GM18511 (cell line): ENCODE data around the gene NT5DC3.
A peak's percentile ranks its signal among the peaks of the same experiment; 100 is the strongest.
"Not testable (repeated sequence)": the region's sequence is repeated elsewhere in the genome, so short reads cannot be mapped to it uniquely, and the experiment has no call there.

Experiments used
- ATAC-seq: cut with Tn5 transposase; IDR thresholded peaks from one replicate; pipeline ENCODE4 v1.9.1; 2021; ENCODE audit warnings: mild to moderate bottlenecking, moderate library complexity; ENCODE audit not compliant: unreplicated experiment

Gene NT5DC3

DNA sequence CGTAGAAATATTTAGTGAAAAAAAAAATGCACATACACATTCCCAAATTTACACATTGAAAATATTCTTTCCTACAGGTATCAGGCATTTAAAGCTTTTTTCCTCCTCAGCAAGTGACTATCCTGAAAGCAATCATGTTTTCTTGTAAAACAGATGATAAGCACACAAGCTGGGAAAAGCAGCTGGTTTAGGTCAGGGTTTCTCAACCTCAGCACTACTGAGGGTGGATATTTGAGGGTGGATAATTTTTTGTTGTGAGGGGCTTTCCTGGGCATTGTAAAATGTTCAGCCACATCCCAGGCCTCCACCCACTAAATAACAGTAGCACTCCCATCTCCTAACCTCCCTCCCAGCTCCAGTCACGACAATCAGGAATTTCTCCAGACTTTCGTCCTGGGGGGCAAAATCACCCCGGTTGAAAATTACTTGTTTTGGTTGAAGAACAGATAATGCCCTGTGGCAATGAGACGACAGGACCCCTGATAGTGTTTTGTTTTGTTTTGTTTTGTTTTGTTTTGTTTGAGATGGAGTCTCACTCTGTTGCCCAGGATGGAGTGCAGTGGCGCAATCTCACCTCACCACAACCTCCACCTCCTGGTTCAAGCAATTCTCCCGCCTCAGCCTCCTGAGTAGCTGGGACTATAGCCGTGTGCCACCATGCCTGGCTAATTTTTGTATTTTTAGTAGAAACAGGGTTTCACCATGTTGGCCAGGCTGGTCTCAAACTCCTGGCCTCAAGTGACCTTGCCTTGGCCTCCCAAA lies 15.0 kb upstream of the NT5DC3 start:
- ATAC-seq, result no peak

DNA sequence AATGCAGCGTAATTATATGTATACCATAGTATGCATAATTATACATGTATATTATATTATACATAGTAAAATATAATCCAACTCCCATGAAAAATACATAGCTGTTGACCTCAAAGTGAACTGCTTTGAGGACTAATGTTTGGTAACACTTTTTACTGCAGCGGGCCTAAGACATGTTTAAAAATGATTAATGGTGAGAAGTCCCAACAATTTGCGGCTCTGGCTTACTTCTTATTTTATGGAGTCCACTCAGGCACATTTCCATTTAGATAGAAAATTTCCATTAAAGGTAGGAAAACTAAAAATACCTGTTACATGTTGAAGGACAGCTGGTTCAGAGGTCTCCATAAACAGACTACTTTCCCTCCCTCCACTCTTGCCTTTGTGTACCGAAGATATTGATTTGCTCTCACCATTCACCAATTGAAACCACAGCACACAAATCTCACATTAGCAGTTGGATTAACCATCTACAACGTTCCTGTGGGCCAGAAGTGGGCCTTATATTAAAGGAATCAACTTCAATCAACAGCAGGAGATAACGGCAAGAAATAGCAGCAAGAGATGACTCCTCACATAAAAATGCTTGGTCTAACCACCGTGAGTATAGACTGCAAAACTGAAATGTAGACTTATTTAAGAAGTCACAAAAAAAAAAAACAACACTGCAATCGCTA lies 14.1 kb upstream of the NT5DC3 start:
- ATAC-seq, result no peak

DNA sequence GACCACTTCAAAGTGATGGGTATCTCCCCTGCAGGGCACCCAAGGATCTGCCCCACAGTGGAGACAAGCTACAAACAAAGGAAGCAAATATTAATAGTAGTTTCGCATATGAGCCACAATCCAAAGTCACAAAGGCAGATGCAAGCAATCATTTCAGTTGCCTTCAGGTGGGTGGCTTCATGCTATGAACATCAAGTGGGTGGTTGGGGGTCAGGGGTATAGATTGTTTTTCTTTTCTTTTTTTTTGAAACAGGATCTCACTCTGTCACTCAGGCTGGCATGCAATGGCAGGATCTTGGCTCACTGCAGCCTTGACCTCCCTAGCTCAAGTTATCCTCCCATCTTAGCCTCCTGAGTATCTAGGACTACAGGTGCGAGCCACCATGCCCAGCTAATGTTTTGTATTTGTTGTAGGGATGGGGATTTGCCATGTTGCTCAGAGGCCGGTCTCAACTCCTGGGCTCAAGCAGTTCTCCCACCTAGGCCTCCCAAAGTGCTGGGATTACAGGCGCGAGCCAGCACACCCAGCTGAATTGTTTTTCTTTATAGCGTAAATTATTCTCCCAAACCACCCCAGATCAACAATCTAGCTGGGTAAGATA lies 13.4 kb upstream of the NT5DC3 start:
- ATAC-seq, result no peak

DNA sequence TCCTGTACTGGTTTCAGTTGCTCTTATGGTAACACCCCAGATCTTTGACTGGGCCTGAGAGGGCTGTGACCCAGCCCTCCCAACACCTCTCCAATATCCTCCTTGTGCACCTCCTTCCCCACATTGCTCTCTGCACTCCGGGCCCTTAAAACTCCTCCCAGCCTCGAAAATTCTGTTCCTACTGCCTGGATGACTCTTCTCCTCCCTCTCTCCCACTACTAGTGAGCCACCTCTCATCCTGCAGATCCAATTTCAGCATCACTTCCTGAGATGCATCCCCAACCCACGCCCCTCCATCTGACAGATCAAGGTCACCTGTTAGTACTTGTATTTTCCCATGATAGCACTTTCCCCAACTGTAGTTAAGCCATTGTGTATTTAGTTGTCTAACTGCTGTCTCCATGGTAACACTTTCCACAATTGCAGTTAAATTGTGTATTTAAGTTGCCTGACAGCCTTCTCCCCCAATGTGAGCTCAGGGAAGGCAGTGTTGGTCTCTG lies 11.5 kb upstream of the NT5DC3 start:
- ATAC-seq, result no peak

DNA sequence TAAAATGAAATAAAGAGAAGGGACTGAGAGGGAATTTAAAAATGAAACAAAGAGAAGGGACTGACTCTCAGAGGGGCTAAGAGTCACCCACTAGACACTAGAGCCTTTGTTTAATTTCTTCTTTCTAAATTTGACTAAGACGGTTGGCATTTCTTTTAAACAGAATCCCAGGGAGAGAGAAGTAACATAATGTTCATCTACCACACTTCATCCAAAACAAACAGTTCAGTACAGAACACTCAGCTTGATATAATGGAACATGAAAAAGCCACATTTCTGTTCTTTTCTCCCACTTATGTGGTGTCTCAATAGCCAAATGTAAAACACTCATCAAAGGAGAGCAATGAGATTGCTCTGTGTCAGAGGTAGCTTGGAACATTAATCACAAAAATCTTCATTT lies 10.1 kb upstream of the NT5DC3 start:
- no peak for ATAC-seq

DNA sequence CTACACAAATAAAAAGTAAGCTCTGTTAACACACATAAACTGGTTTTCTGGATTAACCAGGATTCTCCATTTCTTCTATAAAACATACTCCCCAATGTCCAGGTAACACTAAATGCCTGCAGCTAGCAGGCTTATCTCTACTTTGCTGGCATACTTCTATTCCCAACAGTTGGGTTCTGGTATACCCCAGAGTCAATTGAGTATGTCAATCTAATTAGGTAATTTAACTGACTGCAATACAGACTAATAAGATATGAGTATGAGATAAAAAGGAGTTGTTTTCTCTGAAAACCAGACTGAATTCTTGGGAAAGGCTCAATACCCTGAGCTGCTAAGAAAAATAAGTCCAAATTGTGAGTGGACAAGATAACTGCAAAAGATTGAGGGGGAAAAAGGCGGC lies 9.4 kb upstream of the NT5DC3 start:
- ATAC-seq, result no peak

DNA sequence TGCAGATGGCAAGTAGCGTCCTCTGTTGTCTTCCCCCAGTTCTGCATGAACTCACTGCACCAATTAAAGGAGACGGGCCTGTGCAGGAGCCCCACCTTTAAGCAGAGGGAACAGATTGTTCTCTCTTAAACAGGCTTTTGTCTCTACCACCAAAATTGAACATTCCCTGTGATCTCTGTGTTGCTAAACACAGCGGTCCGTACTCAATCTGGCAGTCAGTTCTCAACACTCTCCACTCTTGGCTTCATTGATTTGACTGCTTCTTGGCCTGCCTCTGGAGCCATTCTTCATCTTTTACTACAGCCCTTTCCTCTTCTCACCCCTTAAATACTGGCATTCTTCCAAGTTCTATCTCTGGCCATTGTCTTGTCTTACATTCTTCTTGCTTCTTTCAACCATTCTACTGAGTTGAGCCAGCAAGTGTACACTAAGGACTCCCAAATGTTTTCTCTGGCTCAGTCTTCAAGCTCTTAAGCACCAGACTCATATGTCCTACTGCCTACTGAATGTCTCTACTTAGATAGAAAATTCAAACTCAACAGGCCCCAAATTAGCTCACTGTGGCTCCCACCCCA lies 8.0 kb upstream of the NT5DC3 start:
- ATAC-seq, result no peak

DNA sequence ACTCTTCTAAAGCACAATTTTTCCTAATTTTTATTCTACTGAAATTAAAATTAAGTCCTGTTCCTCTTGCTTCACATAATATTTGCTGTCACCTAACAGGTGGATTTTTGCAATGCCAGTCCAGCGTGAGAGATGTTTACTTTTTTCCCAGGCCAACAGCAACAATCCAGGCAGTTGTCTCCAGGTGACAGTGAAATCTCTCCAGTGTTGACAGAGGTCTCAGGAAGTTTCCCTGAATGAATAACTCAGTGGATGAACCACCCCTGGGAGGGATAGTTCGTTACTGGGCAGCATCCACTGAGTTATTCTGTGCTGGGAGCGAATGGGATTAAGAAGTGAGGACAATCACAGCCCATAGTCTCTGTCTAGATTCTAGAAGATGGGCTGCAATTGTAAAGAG lies 7.1 kb upstream of the NT5DC3 start:
- ATAC-seq, result no peak

DNA sequence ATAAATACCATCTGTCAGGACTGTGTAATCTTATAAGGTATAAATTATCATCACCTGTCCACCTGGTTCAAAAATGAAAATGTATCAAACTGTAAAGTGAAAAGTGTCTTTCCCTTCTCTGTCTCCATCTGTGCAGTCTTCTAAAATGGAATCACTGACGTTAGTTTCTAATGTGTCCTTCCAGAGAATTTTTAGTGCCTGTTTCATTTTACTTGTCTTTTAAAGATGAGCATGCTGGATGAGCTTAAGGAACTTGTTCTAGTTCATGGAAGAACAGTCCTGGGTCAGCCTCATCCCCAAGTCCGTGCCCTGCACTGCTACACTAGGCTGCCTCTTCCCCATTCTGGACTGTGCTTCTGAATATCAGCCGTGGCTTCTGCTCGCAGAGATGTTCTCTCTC lies 5.4 kb upstream of the NT5DC3 start:
- ATAC-seq, result no peak

DNA sequence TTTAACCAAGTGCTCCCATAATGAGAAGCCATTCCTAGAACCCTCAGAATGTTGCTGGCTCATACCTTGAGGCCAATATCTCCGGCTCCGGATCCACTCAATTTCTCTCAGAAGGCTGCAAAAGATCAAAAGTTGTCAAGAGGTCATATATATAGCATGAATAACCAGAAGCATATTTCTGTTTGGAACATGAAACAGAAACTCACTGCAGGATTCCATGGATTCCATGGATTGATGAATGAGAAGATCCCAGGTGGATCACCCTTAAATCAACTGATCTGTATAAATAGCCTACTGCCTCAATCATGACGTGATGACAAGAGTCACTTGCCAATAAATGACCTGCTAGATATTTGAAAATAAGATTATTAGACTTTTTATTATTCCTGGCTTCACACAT lies 3.3 kb upstream of the NT5DC3 start:
- no peak for ATAC-seq

DNA sequence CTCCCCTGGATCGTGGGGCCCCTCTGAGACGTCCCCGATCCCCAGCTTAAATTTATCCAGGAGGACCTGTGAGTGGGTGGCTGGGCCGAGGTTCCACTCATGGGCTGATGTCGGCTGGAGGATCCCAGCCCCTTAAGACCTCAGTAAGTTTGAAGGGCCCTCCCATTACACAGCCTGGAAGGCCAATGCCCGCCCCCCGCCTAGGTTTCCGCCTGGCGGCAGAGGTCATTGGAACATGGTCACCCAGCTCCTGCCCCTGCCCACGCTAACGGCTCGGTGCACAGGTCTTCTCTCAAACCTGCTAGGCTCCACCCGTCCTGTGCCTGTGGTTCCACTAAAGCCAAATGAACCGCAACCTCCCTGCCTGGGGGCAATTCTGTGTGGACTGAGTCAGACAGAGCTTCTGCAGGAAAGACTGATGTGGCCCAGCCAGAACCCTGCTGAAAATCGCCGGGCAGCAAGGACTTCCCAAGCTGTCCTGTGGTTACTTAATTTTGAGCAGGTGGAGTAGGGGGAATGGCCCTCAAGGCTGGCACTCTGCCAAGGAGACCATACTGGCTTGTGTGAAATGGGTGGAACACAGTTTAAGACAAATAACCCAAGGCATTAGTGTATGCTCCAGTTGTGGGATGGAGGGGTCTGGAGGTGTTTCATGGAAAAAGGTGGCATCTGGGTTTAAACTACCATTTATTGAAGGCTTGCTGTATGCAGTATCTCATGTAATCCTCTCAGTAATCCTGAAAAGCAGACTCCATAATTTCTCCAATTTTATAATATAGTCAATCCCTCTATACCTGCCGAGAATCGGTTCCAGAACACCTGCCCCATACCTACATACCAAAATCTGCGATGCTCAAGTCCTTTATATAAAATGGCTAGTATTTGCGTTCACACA lies 903 bp upstream of the NT5DC3 start:
- ATAC-seq, result no peak

DNA sequence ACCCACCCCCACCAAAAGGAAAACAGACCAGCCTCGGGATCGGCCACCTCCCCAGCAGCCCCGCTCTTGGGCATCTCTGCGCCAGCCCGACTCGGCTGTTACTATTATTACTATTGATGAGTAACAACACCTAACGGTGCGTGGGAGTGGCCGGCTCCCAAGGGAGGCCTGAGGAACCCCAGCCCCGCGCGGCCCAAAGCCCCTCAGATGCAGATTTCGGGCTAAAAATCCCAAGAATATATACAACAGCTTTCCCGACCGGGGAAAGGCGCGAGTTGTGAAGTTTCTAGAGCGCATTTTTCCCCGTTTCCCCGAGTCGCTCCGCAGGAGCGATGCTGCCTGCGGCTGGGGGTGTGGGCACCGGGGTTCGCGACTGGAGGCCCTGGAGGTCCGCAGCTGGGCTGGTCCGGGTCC lies 565 bp downstream of the NT5DC3 start:
- ATAC-seq, result peak; percentile 42

DNA sequence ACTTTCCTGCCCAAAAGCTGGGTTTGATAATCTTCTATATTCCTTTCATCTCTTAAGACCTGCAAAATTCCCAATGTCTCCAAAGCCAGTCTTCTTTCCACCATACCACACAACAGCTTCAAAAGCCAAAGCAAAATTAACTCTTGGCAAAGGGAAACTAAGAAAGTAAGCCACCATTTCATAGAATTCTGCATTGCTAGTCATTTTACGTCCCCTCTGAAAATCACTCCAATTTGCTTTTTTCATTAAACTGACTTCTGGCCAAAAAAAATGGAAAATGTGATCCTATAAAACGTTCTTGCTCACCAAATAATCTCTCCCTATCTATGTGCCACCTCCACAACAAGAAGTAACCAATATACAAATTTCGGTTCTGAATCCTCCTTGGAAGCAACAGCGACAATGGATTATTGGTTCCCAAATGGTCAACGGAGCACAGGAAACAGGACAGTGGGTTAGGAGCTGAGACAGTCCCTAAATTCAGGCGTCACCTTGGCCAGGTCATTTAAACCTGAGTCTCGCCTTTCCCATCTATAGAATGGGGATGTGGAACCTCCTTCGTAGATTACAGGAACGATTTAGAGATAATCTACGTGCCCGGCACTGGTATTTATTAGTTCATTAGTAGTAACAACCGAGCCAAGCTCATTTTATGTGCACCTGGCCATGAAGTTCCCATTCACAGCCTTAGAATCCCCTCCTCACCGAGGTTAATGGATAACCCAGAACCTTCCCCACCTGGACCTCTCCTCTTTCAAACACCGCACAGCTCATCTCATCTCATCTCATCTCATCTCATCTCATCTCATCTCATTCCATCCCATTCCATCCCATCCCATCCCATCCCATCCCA lies 1.2 kb downstream of the NT5DC3 start:
- no peak for ATAC-seq

DNA sequence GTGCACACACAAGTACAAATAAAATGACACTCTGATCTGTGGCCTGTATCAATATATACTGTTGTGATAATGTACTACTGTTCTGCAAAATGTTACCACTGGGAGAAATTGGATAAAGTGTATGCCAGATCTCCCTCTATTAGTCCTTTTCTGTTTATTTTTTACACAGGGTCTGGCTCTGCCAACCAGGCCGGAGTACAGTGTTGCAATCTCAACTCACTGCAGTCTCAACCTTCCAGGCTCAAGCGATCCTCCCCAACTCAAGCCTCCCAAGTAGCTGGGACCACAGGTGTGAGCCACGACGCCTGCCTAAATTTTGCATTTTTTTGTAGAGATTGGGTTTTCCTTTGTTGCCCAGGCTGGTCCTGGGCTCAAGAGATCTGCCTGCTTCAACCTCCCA lies 1.9 kb downstream of the NT5DC3 start:
- ATAC-seq, result no peak

DNA sequence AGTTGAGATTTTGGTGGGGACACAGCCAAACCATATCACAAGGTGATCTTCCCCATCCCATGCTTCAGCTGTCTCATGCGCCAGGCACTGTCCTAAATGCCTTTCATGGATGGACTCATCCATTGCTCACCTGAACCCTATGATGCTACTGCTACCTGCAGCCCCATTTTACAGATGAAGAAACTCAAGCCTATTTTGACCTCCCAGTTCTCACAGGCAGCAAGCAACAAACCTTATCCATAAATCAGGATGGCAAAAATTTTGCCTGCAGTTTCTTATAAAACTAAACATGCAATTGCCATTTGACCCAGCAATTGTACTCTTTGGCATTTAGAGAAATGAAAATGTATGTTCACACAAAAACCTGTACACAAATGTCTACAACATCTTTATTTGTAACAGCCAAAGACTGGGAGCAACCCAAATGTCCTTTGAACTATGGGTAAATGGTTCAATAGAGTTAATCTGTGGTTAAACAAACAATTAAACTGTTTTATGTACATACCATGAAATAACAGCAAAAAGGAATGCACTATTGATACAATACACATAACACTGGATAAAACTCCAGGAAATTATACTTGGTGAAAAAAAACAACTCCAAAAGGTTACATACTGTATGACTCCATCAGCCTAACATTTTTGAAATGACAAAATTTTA lies 2.6 kb downstream of the NT5DC3 start:
- ATAC-seq, result no peak

DNA sequence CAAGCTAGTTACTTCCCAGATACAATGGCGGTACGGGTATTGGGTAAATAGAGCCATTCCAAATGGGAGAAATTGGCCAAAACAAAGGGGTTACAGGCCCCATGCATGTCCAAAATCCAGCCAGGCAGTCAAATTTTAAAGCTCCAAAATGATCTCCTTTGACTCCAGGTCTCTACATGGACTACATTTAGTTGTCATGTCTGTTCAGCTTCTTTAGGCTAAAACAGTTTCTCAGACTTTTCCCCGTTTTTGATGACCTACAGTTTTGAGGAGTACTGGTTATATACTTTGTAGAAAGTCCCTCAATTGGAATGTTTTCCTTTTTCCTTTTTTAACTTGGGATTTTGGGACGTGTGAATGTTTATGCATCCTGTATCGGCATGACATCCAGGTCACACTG lies 4.7 kb downstream of the NT5DC3 start:
- ATAC-seq, result no peak

DNA sequence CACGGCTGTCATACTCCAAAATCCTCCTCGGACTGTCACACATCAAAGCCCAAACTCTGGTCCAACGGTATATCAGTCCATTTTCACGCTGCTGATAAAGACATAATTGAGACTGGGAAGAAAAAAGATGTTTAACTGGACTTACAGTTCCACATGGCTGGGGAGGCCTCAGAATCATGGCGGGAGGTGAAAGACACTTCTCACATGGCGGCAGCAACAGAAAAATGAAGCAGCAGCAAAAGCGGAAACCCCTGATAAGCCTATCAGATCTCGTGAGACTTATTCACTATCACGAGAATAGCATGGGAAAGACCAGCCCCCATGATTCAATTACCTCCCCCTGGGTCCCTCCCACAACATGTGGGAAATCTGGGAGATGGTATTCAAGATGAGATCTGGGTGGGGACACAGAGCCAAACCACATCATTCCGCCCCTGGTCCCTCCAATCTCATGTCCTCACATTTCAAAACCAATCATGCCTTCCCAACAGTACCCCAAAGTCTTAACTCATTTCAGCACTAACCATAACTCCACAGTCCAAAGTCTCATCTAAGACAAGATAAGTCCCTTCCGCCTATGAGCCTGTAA lies 5.2 kb downstream of the NT5DC3 start:
- ATAC-seq, result not testable (repeated sequence)

DNA sequence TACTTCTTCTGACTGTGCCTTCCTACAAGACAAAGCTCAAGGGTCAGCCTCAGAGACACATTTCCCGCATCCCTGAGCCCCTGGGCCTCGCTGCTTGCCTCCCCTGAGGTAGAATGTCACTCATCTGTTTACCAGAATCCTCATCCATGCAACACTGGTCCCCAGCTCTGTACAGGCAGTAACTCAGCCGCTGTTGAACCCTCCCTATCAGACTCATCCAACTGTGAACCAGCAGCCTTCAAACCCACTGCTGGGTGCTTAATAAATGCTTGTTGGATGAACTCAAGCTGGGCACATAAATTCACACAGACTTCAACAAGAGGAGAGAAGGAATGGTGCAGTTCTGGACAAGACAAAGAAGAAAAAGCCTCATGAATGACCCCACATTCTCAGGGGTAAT lies 6.1 kb downstream of the NT5DC3 start:
- no peak for ATAC-seq

DNA sequence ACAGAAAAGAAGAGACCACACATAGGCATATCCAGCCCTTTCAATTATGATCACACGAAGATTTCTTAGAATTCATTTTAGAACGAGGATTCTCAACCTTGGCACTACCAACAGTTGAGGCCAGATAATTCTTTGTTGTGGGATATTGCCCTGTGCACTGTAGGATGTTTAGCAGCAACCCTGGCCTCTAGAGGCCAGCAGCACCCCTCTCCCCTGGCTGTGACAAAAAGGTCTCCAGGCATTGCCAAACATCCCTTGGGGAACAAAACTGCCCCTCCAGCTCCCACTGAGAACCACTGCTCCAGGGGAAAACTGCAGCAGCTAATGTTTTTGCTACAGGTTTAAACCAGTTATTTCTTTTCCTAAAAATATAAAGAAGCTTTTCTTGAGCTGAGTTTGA lies 7.1 kb downstream of the NT5DC3 start:
- no peak for ATAC-seq
